Smooth muscle cell (in vitro differentiated cells): ENCODE measurements around the gene TMEM203. TPM values are rescaled to one million over a fixed set of nuclear protein-coding genes. Genes with fewer than 3 reads are reported as not detected.

ENCODE experiments used
- DNase-seq: peaks from one replicate; lab custom pipeline; 2025; ENCODE audit not compliant: unreplicated experiment; lab: John Stamatoyannopoulos, UW
- H2AFZ ChIP-seq: fragments of 200-600 bp; sonication (generic); 2 replicates; pipeline ENCODE4 v1.6.0; 2016; ENCODE audit warnings: antibody characterized with exemption, low read depth, mild to moderate bottlenecking
- H3F3A ChIP-seq: fragments of 200-600 bp; sonication (generic); 2 replicates; pipeline ENCODE4 v1.6.0; 2017; ENCODE audit warnings: antibody characterized with exemption, low read depth
- H3K27ac ChIP-seq: fragments of 200-600 bp; sonication (generic); 2 replicates; pipeline ENCODE4 v1.5.1; 2016; ENCODE audit warnings: low read depth, mild to moderate bottlenecking
- H3K27me3 ChIP-seq: fragments of 200-600 bp; sonication (generic); 2 replicates; pipeline ENCODE4 v1.6.1; 2016; ENCODE audit warnings: low read depth, mild to moderate bottlenecking
- H3K36me3 ChIP-seq: fragments of 200-600 bp; sonication (generic); 2 replicates; pipeline ENCODE4 v1.5.1; 2016; ENCODE audit warnings: low read depth
- H3K4me1 ChIP-seq: fragments of 200-600 bp; sonication (generic); 2 replicates; pipeline ENCODE4 v1.5.1; 2016; ENCODE audit warnings: low read depth
- H3K4me2 ChIP-seq: fragments of 200-600 bp; sonication (generic); 2 replicates; pipeline ENCODE4 v1.6.0; 2016; ENCODE audit warnings: mild to moderate bottlenecking
- H3K4me3 ChIP-seq: fragments of 200-600 bp; sonication (generic); 2 replicates; pipeline ENCODE4 v1.5.1; 2016; ENCODE audit warnings: mild to moderate bottlenecking
- H3K79me2 ChIP-seq: fragments of 200-600 bp; sonication (generic); 2 replicates; pipeline ENCODE4 v1.6.0; 2016; ENCODE audit warnings: low read depth, mild to moderate bottlenecking
- H3K9ac ChIP-seq: fragments of 200-600 bp; sonication (generic); 2 replicates; pipeline ENCODE4 v1.6.0; 2016; ENCODE audit warnings: low read depth
- H3K9me3 ChIP-seq: fragments of 200-600 bp; sonication (generic); replicated peaks from 2 replicates; pipeline ENCODE4 v1.5.1; 2016; ENCODE audit warnings: low read depth
- H4K20me1 ChIP-seq: fragments of 200-600 bp; sonication (generic); 2 replicates; pipeline ENCODE4 v1.6.0; 2016; ENCODE audit warnings: low read depth
- CTCF ChIP-seq: fragments of 200-600 bp; sonication (generic); IDR thresholded peaks from 2 replicates; pipeline ENCODE4 v1.5.1; 2017; ENCODE audit warnings: borderline replicate concordance, mild to moderate bottlenecking, antibody characterized with exemption; ENCODE audit not compliant: insufficient read depth, poor library complexity, severe bottlenecking
- WGBS: methylation state at CpG from one replicate; pipeline ENCODE4 v1.1.7; 2016; ENCODE audit warnings: low lambda C conversion rate; 5-methylcytosine and 5-hydroxymethylcytosine counted together
- polyA plus RNA-seq: library from polyadenylated mRNA; unstranded; fragments of >200 nt; fragmentation: Nextera tagmentation; extraction: Ambion mirVana; gene quantifications from 2 replicates; pipeline ENCODE4 v1.2.1, GENCODE V29; 2016
- total RNA-seq: library from RNA; depleted of rRNA; stranded (reverse); fragments of >200 nt; gene quantifications from 2 replicates; pipeline ENCODE4 v1.2.3, GENCODE V29; 2014

Gene TMEM203
- total and polyA plus RNA-seq, 2 experiments from 2014 or later: 31.0 to 55.1 TPM

GRCh38 chr9:137218212-137218753 lies 12.8 kb upstream of the TMEM203 start:
- Histone ChIP-seq H3K27me3 (no peaks in the 10 kb centered on the region), H4K20me1 (no peaks in the 10 kb centered on the region), H3K79me2 (no peaks in the 10 kb centered on the region), H3K4me1 (peaks cover 8% of the 10 kb centered on the region), H3F3A (no peaks in the 10 kb centered on the region), H3K9me3 (no peaks in the 10 kb centered on the region), H3K4me3 (no peak overlapping the region), H3K9ac (no peak overlapping the region), H2AFZ (no peak overlapping the region), H3K36me3 (no peaks in the 10 kb centered on the region), H3K4me2 (peak overlapping the region; percentile 33), H3K27ac (peak overlapping the region; percentile 2)
- DNase-seq: no peak
- WGBS: 94% methylated on average over 29 of the region's 30 CpGs
- TF ChIP-seq CTCF: no peak

GRCh38 chr9:137217276-137218211 lies 12.1 kb upstream of the TMEM203 start:
- Histone ChIP-seq H3K27ac (peak overlapping the region; percentile 19), H3K4me2 (peak overlapping the region; percentile 70), H3F3A (no peaks in the 10 kb centered on the region), H3K4me3 (peak overlapping the region; percentile 28), H3K9me3 (no peaks in the 10 kb centered on the region), H3K79me2 (no peaks in the 10 kb centered on the region), H3K9ac (no peak overlapping the region), H3K4me1 (peaks cover 3% of the 10 kb centered on the region), H2AFZ (no peak overlapping the region), H3K36me3 (no peaks in the 10 kb centered on the region), H3K27me3 (no peaks in the 10 kb centered on the region), H4K20me1 (no peaks in the 10 kb centered on the region)
- DNase-seq: peak; percentile 21
- no peak for TF ChIP-seq CTCF
- WGBS: 52% methylated on average over 33 of the region's 36 CpGs

GRCh38 chr9:137216188-137216965 lies 10.9 kb upstream of the TMEM203 start:
- H3K27ac ChIP-seq: no peak overlapping the region
- no peaks in the 10 kb centered on the region for H3K9me3 ChIP-seq
- H2AFZ ChIP-seq: no peak overlapping the region
- no peaks in the 10 kb centered on the region for H3F3A ChIP-seq
- no peak for TF ChIP-seq CTCF
- H4K20me1 ChIP-seq: no peaks in the 10 kb centered on the region
- H3K27me3 ChIP-seq: no peaks in the 10 kb centered on the region
- no peaks in the 10 kb centered on the region for H3K79me2 ChIP-seq
- H3K36me3 ChIP-seq: no peaks in the 10 kb centered on the region
- no peak overlapping the region for H3K4me3 ChIP-seq
- no peak for DNase-seq
- no peaks in the 10 kb centered on the region for H3K4me1 ChIP-seq
- no peak overlapping the region for H3K9ac ChIP-seq
- WGBS: 93% methylated on average over 25 of the region's 30 CpGs
- H3K4me2 ChIP-seq: peak overlapping the region; percentile 70
